GM12878 (cell line): ENCODE measurements around the gene RAD51B. TPM values are rescaled to one million over a fixed set of nuclear protein-coding genes. Genes with fewer than 3 reads are reported as not detected.

Experiments
- BMI1 ChIP-seq: fragments of 450-650 bp; IDR thresholded peaks from 2 replicates; pipeline ENCODE4 v1.6.1; 2016; ENCODE audit warnings: mild to moderate bottlenecking, moderate library complexity, borderline replicate concordance
- CBX5 ChIP-seq: sonication (generic); IDR thresholded peaks from 2 replicates; pipeline ENCODE4 v1.6.1; 2016; ENCODE audit warnings: low read depth, moderate library complexity, mild to moderate bottlenecking, inconsistent platforms
- CEBPZ ChIP-seq: fragments of 150-350 bp; IDR thresholded peaks from 2 replicates; pipeline ENCODE4 v1.6.1; 2016; ENCODE audit warnings: low read depth, low read length
- E2F8 ChIP-seq: fragments of 450-650 bp; IDR thresholded peaks from 2 replicates; pipeline ENCODE4 v1.6.1; 2018; ENCODE audit warnings: mild to moderate bottlenecking, low read depth, moderate library complexity; ENCODE audit not compliant: partially characterized antibody
- HDAC6 ChIP-seq: fragments of 200-600 bp; sonication (generic); IDR thresholded peaks from one replicate; pipeline ENCODE4 v1.8.0; 2017; ENCODE audit warnings: antibody characterized with exemption; ENCODE audit not compliant: unreplicated experiment
- MLLT1 ChIP-seq: fragments of 450-650 bp; IDR thresholded peaks from 2 replicates; pipeline ENCODE4 v1.6.1; 2016; ENCODE audit warnings: mild to moderate bottlenecking
- NRF1 ChIP-seq: conservative IDR thresholded peaks from 2 replicates; pipeline ENCODE4 v1.6.1; 2011; ENCODE audit warnings: mild to moderate bottlenecking, low read depth, low read length, improper control_type of control experiment
- POLR2A ChIP-seq: IDR thresholded peaks from 2 replicates; pipeline ENCODE4 v1.6.1; 2011; ENCODE audit warnings: low read depth, mild to moderate bottlenecking, low read length
- RAD51 ChIP-seq: fragments of 450-650 bp; IDR thresholded peaks from 2 replicates; pipeline ENCODE4 v1.6.1; 2016; ENCODE audit warnings: moderate library complexity, mild to moderate bottlenecking, inconsistent platforms
- RELA ChIP-seq: fragments of 450-650 bp; IDR thresholded peaks from 2 replicates; pipeline ENCODE4 v1.8.0; 2014; ENCODE audit warnings: borderline replicate concordance; ENCODE audit not compliant: partially characterized antibody
- SIX5 ChIP-seq: IDR thresholded peaks from 2 replicates; pipeline ENCODE4 v1.6.1; 2011; ENCODE audit warnings: mild to moderate bottlenecking, low read depth, low read length, moderate library complexity; ENCODE audit not compliant: severe bottlenecking
- SREBF1 ChIP-seq: IDR thresholded peaks from 2 replicates; pipeline ENCODE4 v1.6.1; 2012; ENCODE audit warnings: mild to moderate bottlenecking, low read length
- STAT1 ChIP-seq: fragments of 450-650 bp; conservative IDR thresholded peaks from 2 replicates; pipeline ENCODE4 v1.6.1; 2014; ENCODE audit warnings: antibody characterized with exemption, mild to moderate bottlenecking
- ZNF274 ChIP-seq: IDR thresholded peaks from one replicate; pipeline ENCODE4 v1.8.0; 2011; ENCODE audit not compliant: insufficient read length, insufficient read depth
- polyA plus RNA-seq, 11 experiments: library from polyadenylated mRNA; depleted of rRNA in 4 of 11; unstranded in 6 of 11; stranded (reverse) in 5 of 11; fragments of >200 nt; fragmentation: Nextera tagmentation in 4 of 11; fragmentation: Illumina TruSeq in 1 of 11; extraction: Ambion mirVana in 4 of 11; extraction: Trizol in 1 of 11; gene quantifications; 1 replicate in 1 of 11; 2 replicates in 10 of 11; pipeline versions ENCODE4 v1.2.1 to v1.2.3, GENCODE V29; 2011 to 2016; ENCODE audit warnings: inconsistent platforms in 2 of 11, missing spikeins in 2 of 11, low read depth in 1 of 11
- total RNA-seq, 4 experiments: library from RNA; depleted of rRNA in 3 of 4; stranded (reverse); fragments of >200 nt in 3 of 4; fragmentation: Illumina TruSeq in 1 of 4; extraction: Trizol in 1 of 4; gene quantifications; 2 replicates each; pipeline versions ENCODE4 v1.2.1 to v1.2.3, GENCODE V29; 2013 to 2021
- TF ChIP-seq, protein P1 (sequence below): IDR thresholded peaks from 2 replicates; pipeline ENCODE4 v1.6.1; 2012; ENCODE audit warnings: mild to moderate bottlenecking, low read depth, low read length
- TF ChIP-seq, protein P2 (sequence below): IDR thresholded peaks from 2 replicates; pipeline ENCODE4 v1.6.1; 2011; ENCODE audit warnings: borderline replicate concordance, low read depth, mild to moderate bottlenecking, moderate library complexity, low read length; ENCODE audit not compliant: insufficient read depth, poor library complexity, severe bottlenecking
- TF ChIP-seq, protein P3 (sequence below): fragments of 450-650 bp; IDR thresholded peaks from 2 replicates; pipeline ENCODE4 v1.6.1; 2016; ENCODE audit warnings: mild to moderate bottlenecking

Gene RAD51B
- total and polyA plus RNA-seq, 10 of the 15 experiments (the other 5 are each of a cell fraction or from before 2014, with no cell fraction given), result 9.8 to 26.8 (median 21.3) TPM

DNA sequence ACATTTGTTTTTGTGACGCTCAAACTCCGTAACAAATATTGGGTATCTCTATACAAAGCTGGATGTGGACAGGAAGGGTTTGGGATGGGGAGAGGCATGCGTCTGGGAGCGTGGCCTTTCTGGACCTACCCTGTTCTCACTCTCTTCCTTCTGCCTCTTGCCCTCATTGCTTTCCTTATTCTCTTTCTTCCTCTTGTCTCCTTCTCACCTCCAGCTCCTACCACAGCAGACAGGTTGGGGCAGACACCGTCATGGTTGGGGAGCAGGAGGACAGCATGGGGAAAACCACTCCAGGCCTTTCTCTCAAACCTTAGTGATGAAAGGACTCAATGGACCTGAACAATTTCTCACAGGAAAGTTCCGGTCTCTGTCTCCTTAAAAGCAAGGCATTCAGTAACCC lies 465.3 kb downstream of the RAD51B start (continued):
- TF ChIP-seq E2F8 (no peak), NRF1 (no peak), STAT1 (no peak), SREBF1 (no peak), CBX5 (no peak), ZNF274 (no peak), BMI1 (0 out of 2 replicates have a peak, but pooled peaks have one; percentile 41), SIX5 (no peak), POLR2A (no peak), CEBPZ (no peak), RAD51 (no peak), RELA (no peak), MLLT1 (peak; percentile 52), HDAC6 (no peak)
- TF ChIP-seq, protein P1, sequence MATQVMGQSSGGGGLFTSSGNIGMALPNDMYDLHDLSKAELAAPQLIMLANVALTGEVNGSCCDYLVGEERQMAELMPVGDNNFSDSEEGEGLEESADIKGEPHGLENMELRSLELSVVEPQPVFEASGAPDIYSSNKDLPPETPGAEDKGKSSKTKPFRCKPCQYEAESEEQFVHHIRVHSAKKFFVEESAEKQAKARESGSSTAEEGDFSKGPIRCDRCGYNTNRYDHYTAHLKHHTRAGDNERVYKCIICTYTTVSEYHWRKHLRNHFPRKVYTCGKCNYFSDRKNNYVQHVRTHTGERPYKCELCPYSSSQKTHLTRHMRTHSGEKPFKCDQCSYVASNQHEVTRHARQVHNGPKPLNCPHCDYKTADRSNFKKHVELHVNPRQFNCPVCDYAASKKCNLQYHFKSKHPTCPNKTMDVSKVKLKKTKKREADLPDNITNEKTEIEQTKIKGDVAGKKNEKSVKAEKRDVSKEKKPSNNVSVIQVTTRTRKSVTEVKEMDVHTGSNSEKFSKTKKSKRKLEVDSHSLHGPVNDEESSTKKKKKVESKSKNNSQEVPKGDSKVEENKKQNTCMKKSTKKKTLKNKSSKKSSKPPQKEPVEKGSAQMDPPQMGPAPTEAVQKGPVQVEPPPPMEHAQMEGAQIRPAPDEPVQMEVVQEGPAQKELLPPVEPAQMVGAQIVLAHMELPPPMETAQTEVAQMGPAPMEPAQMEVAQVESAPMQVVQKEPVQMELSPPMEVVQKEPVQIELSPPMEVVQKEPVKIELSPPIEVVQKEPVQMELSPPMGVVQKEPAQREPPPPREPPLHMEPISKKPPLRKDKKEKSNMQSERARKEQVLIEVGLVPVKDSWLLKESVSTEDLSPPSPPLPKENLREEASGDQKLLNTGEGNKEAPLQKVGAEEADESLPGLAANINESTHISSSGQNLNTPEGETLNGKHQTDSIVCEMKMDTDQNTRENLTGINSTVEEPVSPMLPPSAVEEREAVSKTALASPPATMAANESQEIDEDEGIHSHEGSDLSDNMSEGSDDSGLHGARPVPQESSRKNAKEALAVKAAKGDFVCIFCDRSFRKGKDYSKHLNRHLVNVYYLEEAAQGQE, result no peak
- TF ChIP-seq, protein P2, sequence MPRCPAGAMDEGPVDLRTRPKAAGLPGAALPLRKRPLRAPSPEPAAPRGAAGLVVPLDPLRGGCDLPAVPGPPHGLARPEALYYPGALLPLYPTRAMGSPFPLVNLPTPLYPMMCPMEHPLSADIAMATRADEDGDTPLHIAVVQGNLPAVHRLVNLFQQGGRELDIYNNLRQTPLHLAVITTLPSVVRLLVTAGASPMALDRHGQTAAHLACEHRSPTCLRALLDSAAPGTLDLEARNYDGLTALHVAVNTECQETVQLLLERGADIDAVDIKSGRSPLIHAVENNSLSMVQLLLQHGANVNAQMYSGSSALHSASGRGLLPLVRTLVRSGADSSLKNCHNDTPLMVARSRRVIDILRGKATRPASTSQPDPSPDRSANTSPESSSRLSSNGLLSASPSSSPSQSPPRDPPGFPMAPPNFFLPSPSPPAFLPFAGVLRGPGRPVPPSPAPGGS, result peak; percentile 87
- TF ChIP-seq, protein P3, sequence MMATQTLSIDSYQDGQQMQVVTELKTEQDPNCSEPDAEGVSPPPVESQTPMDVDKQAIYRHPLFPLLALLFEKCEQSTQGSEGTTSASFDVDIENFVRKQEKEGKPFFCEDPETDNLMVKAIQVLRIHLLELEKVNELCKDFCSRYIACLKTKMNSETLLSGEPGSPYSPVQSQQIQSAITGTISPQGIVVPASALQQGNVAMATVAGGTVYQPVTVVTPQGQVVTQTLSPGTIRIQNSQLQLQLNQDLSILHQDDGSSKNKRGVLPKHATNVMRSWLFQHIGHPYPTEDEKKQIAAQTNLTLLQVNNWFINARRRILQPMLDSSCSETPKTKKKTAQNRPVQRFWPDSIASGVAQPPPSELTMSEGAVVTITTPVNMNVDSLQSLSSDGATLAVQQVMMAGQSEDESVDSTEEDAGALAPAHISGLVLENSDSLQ, result peak; percentile 2; the same call in 1 of the 2 replicates
